RWPE1 (cell line): Measurements from ENCODE around the gene TRIM27.
"Not testable (repeated sequence)": the region's sequence is repeated elsewhere in the genome, so short reads cannot be mapped to it uniquely, and the experiment has no call there.

Experiments used
- CTCF ChIA-PET: fragments of 350-600 bp; sonication (Branson Sonifier 250); formaldehyde crosslinking; extraction: SDS; loops from one replicate; lab custom pipeline; 2021; lab: Yijun Ruan, JAX
- POLR2A ChIA-PET: fragments of 400-600 bp; formaldehyde crosslinking; extraction: SDS; loops from one replicate; lab custom pipeline; 2020; ENCODE audit warnings: antibody characterized with exemption; ENCODE audit not compliant: low non-redundant PET; lab: Yijun Ruan, JAX
- DNase-seq: peaks from one replicate; pipeline ENCODE4 v3.0.0; 2012; ENCODE audit warnings: low spot score
- H3K27ac ChIP-seq: fragments of 450-650 bp; 2 replicates; pipeline ENCODE4 v1.5.1; 2017
- TF ChIP-seq, protein P1 (sequence below): fragments of 450-650 bp; conservative IDR thresholded peaks from 2 replicates; pipeline ENCODE4 v1.5.1; 2017; ENCODE audit warnings: low read depth, mild to moderate bottlenecking

Gene TRIM27

GRCh38 chr6:28863604-28864325, 60.0 kb downstream of the TRIM27 start:
- peak; percentile 64 for DNase-seq
- POLR2A ChIA-PET: interaction anchor here (1.0 kb wide), 1 partner anchor 26 kb away, joined by 5 read pairs; no protein-coding TSS in a partner anchor
- H3K27ac ChIP-seq: peak overlapping the region; percentile 90
- TF ChIP-seq, protein P1, sequence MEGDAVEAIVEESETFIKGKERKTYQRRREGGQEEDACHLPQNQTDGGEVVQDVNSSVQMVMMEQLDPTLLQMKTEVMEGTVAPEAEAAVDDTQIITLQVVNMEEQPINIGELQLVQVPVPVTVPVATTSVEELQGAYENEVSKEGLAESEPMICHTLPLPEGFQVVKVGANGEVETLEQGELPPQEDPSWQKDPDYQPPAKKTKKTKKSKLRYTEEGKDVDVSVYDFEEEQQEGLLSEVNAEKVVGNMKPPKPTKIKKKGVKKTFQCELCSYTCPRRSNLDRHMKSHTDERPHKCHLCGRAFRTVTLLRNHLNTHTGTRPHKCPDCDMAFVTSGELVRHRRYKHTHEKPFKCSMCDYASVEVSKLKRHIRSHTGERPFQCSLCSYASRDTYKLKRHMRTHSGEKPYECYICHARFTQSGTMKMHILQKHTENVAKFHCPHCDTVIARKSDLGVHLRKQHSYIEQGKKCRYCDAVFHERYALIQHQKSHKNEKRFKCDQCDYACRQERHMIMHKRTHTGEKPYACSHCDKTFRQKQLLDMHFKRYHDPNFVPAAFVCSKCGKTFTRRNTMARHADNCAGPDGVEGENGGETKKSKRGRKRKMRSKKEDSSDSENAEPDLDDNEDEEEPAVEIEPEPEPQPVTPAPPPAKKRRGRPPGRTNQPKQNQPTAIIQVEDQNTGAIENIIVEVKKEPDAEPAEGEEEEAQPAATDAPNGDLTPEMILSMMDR: no peak
- CTCF ChIA-PET: interaction anchor here (0.7 to 1.8 kb wide), 3 partner anchors 24 to 57 kb away, joined by 3 to 8 read pairs (median 3); no protein-coding TSS in a partner anchor

- DNase-seq: no peak
- TF ChIP-seq, protein P1: no peak
- POLR2A ChIA-PET: interaction anchor here (0.5 kb wide), 1 partner anchor 22 kb away, joined by 3 read pairs; no protein-coding TSS in a partner anchor
- CTCF ChIA-PET: no interaction called here
- H3K27ac ChIP-seq: no peak overlapping the region
Measured at GRCh38 chr6:28862077-28862476, 61.7 kb downstream of the TRIM27 start.

GRCh38 chr6:28861339-28861738, 62.4 kb downstream of the TRIM27 start:
- DNase-seq: no peak
- ChIA-PET POLR2A (interaction anchor here (0.5 kb wide), 1 partner anchor 22 kb away, joined by 3 read pairs; no protein-coding TSS in a partner anchor), CTCF (no interaction called here)
- TF ChIP-seq, protein P1: no peak
- H3K27ac ChIP-seq: no peak overlapping the region

DNA sequence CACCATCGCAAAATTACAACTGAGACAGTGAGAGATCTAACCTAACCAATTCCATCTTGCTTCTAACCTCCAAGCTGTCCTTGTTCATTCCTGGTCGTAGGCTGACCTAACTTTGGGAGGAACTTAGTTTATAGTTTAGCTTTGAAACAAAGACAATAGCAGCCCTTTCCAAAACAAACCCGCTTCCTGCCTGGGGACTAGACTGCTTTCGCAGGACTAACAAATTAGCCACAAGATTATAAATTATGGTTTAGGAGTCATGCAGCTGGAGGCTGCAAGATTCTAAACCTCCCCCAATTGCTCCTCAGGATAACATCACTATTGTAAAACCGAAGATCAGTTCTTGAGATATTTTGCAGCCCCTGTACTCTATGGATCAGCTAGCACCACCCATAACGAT, 63.2 kb downstream of the TRIM27 start:
- CTCF ChIA-PET: interaction anchor here (1.3 kb wide), 1 partner anchor 24 kb away, joined by 4 read pairs; no protein-coding TSS in a partner anchor
- H3K27ac ChIP-seq: no peak overlapping the region
- no peak for DNase-seq
- POLR2A ChIA-PET: no interaction called here
- TF ChIP-seq, protein P1: no peak

DNA sequence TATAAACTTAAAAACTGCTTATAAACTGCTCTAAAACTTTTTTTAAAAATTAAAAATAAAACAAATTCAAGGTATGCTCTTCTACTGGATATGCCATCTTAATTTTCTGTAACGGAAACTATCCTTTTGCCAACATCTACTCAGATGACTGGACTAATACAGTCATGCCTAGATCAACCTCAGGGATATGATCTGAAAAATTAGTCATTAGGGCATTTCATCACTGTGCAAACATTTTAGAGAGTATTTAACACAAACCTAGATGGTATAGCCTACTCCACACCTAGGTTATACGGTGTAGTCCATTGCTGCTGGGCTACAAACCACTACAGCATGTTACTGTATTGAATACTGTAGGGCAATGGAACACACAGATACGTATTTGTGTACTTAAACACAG, 64.8 kb downstream of the TRIM27 start:
- CTCF ChIA-PET: no interaction called here
- POLR2A ChIA-PET: no interaction called here

GRCh38 chr6:28856620-28857005, 67.2 kb downstream of the TRIM27 start:
- CTCF ChIA-PET: interaction anchor here (1.0 kb wide), 2 partner anchors 8 to 18 kb away, joined by 3 read pairs; no protein-coding TSS in a partner anchor
- H3K27ac ChIP-seq: no peak overlapping the region
- TF ChIP-seq, protein P1: no peak
- POLR2A ChIA-PET: no interaction called here
- DNase-seq: no peak

More for the DNA sequence above, 64.8 kb downstream of the TRIM27 start:
- no peak for DNase-seq
- H3K27ac ChIP-seq: no peak overlapping the region
- TF ChIP-seq, protein P1: no peak

- H3K27ac ChIP-seq, POLR2A ChIA-PET, CTCF ChIA-PET, DNase-seq: not testable (repeated sequence)
Measured at GRCh38 chr6:28854405-28854804, 69.4 kb downstream of the TRIM27 start.
